ENCODE data around the gene RELL2. TPM values are rescaled to one million over a fixed set of nuclear protein-coding genes. Genes with fewer than 3 reads are reported as not detected.

The RELL2 gene, protein sequence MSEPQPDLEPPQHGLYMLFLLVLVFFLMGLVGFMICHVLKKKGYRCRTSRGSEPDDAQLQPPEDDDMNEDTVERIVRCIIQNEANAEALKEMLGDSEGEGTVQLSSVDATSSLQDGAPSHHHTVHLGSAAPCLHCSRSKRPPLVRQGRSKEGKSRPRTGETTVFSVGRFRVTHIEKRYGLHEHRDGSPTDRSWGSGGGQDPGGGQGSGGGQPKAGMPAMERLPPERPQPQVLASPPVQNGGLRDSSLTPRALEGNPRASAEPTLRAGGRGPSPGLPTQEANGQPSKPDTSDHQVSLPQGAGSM
- total RNA-seq (10 to 100 TPM in 3 of 7 donors, 1 to 10 TPM in 4; 8.7 to 12.8 (median 9.9) TPM), polyA plus RNA-seq (10 to 100 TPM; 13.7 to 26.2 (median 25.1) TPM)
- long read RNA-seq, donor 1, partial matches to known transcripts, result 0 of 3 reads
- long read RNA-seq, donor 1, other reads (novel, unspliced or antisense), result 0 of 3 reads
- long read RNA-seq, donor 2, partial matches to known transcripts, result 0 of 1 reads
- long read RNA-seq, donor 2, other reads (novel, unspliced or antisense), result 0 of 1 reads

GRCh38 chr5:141636413-141637122, at the start of gene RELL2, which contains the start of gene HDAC3:
TSS of gene RELL2 (plus strand) at chr5:141636997. CDS start at chr5:141638226, 1,229 bp downstream.
TSS of gene HDAC3 (minus strand) at chr5:141636849. CDS start at chr5:141636790, 59 bp downstream.
- TF ChIP-seq POLR2AphosphoS5 (IDR thresholded peaks at IDR 0.05) (peak; percentile 84 to 91 (median 89)), POLR2A (IDR thresholded peaks at IDR 0.05) (peak in 2 of 3 donors; percentile 50 to 81)
- TF ChIP-seq, protein P1, sequence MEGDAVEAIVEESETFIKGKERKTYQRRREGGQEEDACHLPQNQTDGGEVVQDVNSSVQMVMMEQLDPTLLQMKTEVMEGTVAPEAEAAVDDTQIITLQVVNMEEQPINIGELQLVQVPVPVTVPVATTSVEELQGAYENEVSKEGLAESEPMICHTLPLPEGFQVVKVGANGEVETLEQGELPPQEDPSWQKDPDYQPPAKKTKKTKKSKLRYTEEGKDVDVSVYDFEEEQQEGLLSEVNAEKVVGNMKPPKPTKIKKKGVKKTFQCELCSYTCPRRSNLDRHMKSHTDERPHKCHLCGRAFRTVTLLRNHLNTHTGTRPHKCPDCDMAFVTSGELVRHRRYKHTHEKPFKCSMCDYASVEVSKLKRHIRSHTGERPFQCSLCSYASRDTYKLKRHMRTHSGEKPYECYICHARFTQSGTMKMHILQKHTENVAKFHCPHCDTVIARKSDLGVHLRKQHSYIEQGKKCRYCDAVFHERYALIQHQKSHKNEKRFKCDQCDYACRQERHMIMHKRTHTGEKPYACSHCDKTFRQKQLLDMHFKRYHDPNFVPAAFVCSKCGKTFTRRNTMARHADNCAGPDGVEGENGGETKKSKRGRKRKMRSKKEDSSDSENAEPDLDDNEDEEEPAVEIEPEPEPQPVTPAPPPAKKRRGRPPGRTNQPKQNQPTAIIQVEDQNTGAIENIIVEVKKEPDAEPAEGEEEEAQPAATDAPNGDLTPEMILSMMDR (IDR thresholded peaks at IDR 0.05 in 8 of 11, conservative IDR thresholded peaks at IDR 0.05 in 3 of 11), result peak in 3 of 11 experiments; percentile 11 to 22 (median 14)
- peaks cover 0 to 50% (median 14%) of the 10 kb centered on the region in 6 donors for H3K36me3 ChIP-seq
- H3K27ac ChIP-seq, result peak within 1 kb of the TSS; percentile 63 to 89 (median 80)
- WGBS, 5 donors, result 0 to 1% (median 0%) methylated on average over 10 to 55 of the region's 55 CpGs
- peak within 1 kb of the TSS; percentile 54 to 96 (median 82) for H3K4me3 ChIP-seq
- H3K4me1 ChIP-seq, result peaks cover 20 to 68% (median 45%) of the 10 kb centered on the region in 6 donors
- no peaks in the 10 kb centered on the region for H3K27me3 ChIP-seq (replicated peaks in 1 of 7)
- intact Hi-C loops (cut with DNase I; ENCODE audit: low total_unique reads), result no loop called here
- H3K9me3 ChIP-seq, result no peaks in the 10 kb centered on the region
- peak; percentile 99 for DNase-seq

GRCh38 chr5:141590127-141590526, 46.7 kb upstream of the RELL2 start:
- H3K36me3 ChIP-seq, result peaks cover 4 to 48% (median 21%) of the 10 kb centered on the region in 6 donors
- 62 to 83% (median 74%) methylated on average over 2 of the region's 2 CpGs for WGBS, 5 donors
- H3K4me1 ChIP-seq, result peaks cover 0 to 69% (median 24%) of the 10 kb centered on the region in 6 donors
- TF ChIP-seq, protein P1 (IDR thresholded peaks at IDR 0.05 in 8 of 11, conservative IDR thresholded peaks at IDR 0.05 in 3 of 11), result no peak
- TF ChIP-seq POLR2AphosphoS5 (IDR thresholded peaks at IDR 0.05), result no peak
- TF ChIP-seq POLR2A (IDR thresholded peaks at IDR 0.05), result no peak
- DNase-seq, result no peak
- intact Hi-C loops (cut with DNase I; ENCODE audit: low total_unique reads), result no loop called here
- H3K9me3 ChIP-seq, result no peaks in the 10 kb centered on the region
- H3K27ac ChIP-seq, result peak overlapping the region in 5 of 8 donors; percentile 19 to 81 (median 63)
- no peak overlapping the region for H3K4me3 ChIP-seq
- no peaks in the 10 kb centered on the region for H3K27me3 ChIP-seq (replicated peaks in 1 of 7)

DNA sequence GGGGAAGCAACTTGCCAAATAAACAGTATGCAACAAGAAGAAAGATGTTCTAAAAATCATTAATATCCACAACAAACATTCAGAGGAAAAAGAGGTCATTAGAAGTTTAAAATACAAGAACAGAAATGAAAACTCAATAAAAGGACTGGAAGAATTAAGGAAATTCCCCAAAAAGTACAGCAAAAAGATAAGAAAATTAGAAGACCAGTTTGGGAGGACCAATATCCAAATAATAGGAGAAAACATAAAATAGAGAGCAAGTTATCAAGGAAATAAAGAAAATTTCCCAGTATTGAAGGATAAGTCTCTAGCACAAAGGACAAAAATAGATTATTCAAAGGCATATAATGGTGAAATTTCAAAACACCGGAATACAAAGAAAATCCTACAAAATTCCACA, 39.9 kb upstream of the RELL2 start:
- H3K4me1 ChIP-seq, result peaks cover 13 to 86% (median 59%) of the 10 kb centered on the region in 6 donors
- H3K36me3 ChIP-seq, result peaks cover 0 to 26% (median 4%) of the 10 kb centered on the region in 6 donors
- no peak overlapping the region for H3K4me3 ChIP-seq
- TF ChIP-seq POLR2AphosphoS5 (IDR thresholded peaks at IDR 0.05), result no peak
- TF ChIP-seq, protein P1 (IDR thresholded peaks at IDR 0.05 in 8 of 11, conservative IDR thresholded peaks at IDR 0.05 in 3 of 11), result no peak
- TF ChIP-seq POLR2A (IDR thresholded peaks at IDR 0.05), result no peak
- H3K27me3 ChIP-seq (replicated peaks in 1 of 7), result no peaks in the 10 kb centered on the region
- H3K27ac ChIP-seq, result peak overlapping the region in 2 of 8 donors; percentile 42 to 67
- intact Hi-C loops (cut with DNase I; ENCODE audit: low total_unique reads), result no loop called here
- H3K9me3 ChIP-seq, result peaks cover 0 to 9% (median 0%) of the 10 kb centered on the region in 8 donors
- DNase-seq, result no peak
- 88 to 100% (median 97%) methylated on average over 1 of the region's 1 CpG for WGBS, 5 donors
